Endodermal cell (in vitro differentiated cells): Measurements from ENCODE around the gene LRCH1. TPM values are rescaled to one million over a fixed set of nuclear protein-coding genes. Genes with fewer than 3 reads are reported as not detected.

Experiments
- DNase-seq: peaks from one replicate; pipeline ENCODE4 v3.0.0-alpha.2; 2017
- H3K27ac ChIP-seq: 2 replicates; pipeline ENCODE4 v1.5.1; 2013; ENCODE audit warnings: mild to moderate bottlenecking, low read depth, low read length, moderate library complexity
- H3K27me3 ChIP-seq: 2 replicates; pipeline ENCODE4 v1.6.1; 2013; ENCODE audit warnings: mild to moderate bottlenecking, low read length, moderate library complexity; ENCODE audit not compliant: insufficient read depth, control insufficient read depth, poor library complexity, severe bottlenecking
- H3K36me3 ChIP-seq: 2 replicates; pipeline ENCODE4 v1.7.0; 2013; ENCODE audit warnings: mild to moderate bottlenecking, low read length, moderate library complexity; ENCODE audit not compliant: control insufficient read depth, insufficient read depth
- H3K4me1 ChIP-seq: one replicate; pipeline ENCODE4 v1.7.0; 2013; ENCODE audit warnings: low read length; ENCODE audit not compliant: control insufficient read depth, insufficient read depth
- H3K4me3 ChIP-seq: 2 replicates; pipeline ENCODE4 v1.5.1; 2013; ENCODE audit warnings: mild to moderate bottlenecking, low read length, moderate library complexity
- H3K9ac ChIP-seq: 2 replicates; pipeline ENCODE4 v1.6.1; 2013; ENCODE audit warnings: mild to moderate bottlenecking, low read length, moderate library complexity; ENCODE audit not compliant: poor library complexity, severe bottlenecking; ENCODE audit errors: extremely low read depth
- H3K9me3 ChIP-seq: 2 replicates; pipeline ENCODE4 v1.6.1; 2013; ENCODE audit warnings: mild to moderate bottlenecking, low read length, moderate library complexity; ENCODE audit not compliant: control insufficient read depth
- H3K27ac Mint-ChIP-seq: 2 replicates; pipeline ENCODE4 v1.8.0; 2020; ENCODE audit warnings: mixed read lengths
- H3K27me3 Mint-ChIP-seq: 2 replicates; pipeline ENCODE4 v1.8.0; 2021; ENCODE audit warnings: mild to moderate bottlenecking, mixed read lengths; ENCODE audit not compliant: insufficient read depth
- H3K36me3 Mint-ChIP-seq: 2 replicates; pipeline ENCODE4 v1.8.0; 2020; ENCODE audit warnings: low read depth, mixed read lengths
- H3K4me1 Mint-ChIP-seq: 2 replicates; pipeline ENCODE4 v1.8.0; 2020; ENCODE audit warnings: mixed read lengths
- H3K4me3 Mint-ChIP-seq: 2 replicates; pipeline ENCODE4 v1.8.0; 2020; ENCODE audit warnings: mild to moderate bottlenecking, moderate library complexity, mixed read lengths
- H3K9me3 Mint-ChIP-seq: 2 replicates; pipeline ENCODE4 v1.8.0; 2020; ENCODE audit warnings: mild to moderate bottlenecking, mixed read lengths
- WGBS, 2 experiments: methylation state at CpG; one replicate each; pipeline versions ENCODE4 v1.1.5 to v1.1.7; 2013; ENCODE audit warnings: missing lambda C conversion rate in 2 of 2, mixed read lengths in 1 of 2; ENCODE audit not compliant: insufficient coverage in 1 of 2, insufficient read length in 1 of 2; 5-methylcytosine and 5-hydroxymethylcytosine counted together
- total RNA-seq, 2 donors: library from RNA; stranded (reverse); fragmentation: NEBNext Ultra II Directional in 1 of 2; extraction: Animal tissue kit (Norgen Biotek cat#: 25700) in 1 of 2; gene quantifications; 2 replicates in 1 of 2; 3 replicates in 1 of 2; pipeline ENCODE4 v1.2.1, GENCODE V29; 2021
- TF ChIP-seq, protein P1 (sequence below): fragments of 200-600 bp; sonication (generic); conservative IDR thresholded peaks from 2 replicates; pipeline ENCODE4 v1.5.0; 2021; ENCODE audit warnings: antibody characterized with exemption, mild to moderate bottlenecking

LRCH1 gene
- total RNA-seq, 2 donors from 2014 or later: 8.1 to 11.8 TPM

DNA sequence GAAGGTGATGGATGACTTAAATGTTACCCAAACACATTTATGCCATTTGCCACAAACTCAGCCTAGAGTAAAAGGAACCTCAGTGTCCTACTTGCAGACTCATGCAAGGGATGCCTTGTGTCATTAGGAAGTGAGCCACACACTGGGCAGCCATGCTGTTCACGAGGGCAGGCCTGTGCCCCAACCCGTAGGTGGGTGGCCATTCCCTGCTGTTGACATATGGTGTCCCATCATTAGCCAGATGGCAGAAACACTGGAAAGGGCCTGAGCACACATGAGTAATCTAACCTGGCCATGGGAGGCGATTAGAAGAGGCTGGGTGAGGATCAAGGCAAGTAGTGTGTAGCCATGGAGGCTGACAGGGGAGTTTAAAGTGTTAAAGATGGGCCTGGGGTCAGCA lies 9.7 kb upstream of the LRCH1 start:
- no peaks in the 10 kb centered on the region for H3K9me3 Mint-ChIP-seq
- Histone ChIP-seq H3K4me1 (no peaks in the 10 kb centered on the region), H3K4me3 (no peak overlapping the region), H3K27me3 (peaks cover 11% of the 10 kb centered on the region), H3K9me3 (no peaks in the 10 kb centered on the region), H3K27ac (no peak overlapping the region), H3K36me3 (no peaks in the 10 kb centered on the region), H3K9ac (no peak overlapping the region)
- TF ChIP-seq, protein P1, sequence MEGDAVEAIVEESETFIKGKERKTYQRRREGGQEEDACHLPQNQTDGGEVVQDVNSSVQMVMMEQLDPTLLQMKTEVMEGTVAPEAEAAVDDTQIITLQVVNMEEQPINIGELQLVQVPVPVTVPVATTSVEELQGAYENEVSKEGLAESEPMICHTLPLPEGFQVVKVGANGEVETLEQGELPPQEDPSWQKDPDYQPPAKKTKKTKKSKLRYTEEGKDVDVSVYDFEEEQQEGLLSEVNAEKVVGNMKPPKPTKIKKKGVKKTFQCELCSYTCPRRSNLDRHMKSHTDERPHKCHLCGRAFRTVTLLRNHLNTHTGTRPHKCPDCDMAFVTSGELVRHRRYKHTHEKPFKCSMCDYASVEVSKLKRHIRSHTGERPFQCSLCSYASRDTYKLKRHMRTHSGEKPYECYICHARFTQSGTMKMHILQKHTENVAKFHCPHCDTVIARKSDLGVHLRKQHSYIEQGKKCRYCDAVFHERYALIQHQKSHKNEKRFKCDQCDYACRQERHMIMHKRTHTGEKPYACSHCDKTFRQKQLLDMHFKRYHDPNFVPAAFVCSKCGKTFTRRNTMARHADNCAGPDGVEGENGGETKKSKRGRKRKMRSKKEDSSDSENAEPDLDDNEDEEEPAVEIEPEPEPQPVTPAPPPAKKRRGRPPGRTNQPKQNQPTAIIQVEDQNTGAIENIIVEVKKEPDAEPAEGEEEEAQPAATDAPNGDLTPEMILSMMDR: no peak
- H3K4me3 Mint-ChIP-seq: no peak overlapping the region
- WGBS, 2 experiments: 93% methylated on average over 2 to 3 of the region's 3 CpGs
- H3K27me3 Mint-ChIP-seq: peaks cover 18% of the 10 kb centered on the region
- no peaks in the 10 kb centered on the region for H3K4me1 Mint-ChIP-seq
- H3K27ac Mint-ChIP-seq: no peak overlapping the region
- no peaks in the 10 kb centered on the region for H3K36me3 Mint-ChIP-seq
- DNase-seq: no peak

- Histone ChIP-seq H3K4me3 (no peak overlapping the region), H3K4me1 (no peaks in the 10 kb centered on the region), H3K36me3 (no peaks in the 10 kb centered on the region), H3K27ac (no peak overlapping the region), H3K9ac (no peak overlapping the region), H3K9me3 (no peaks in the 10 kb centered on the region), H3K27me3 (peaks cover 11% of the 10 kb centered on the region)
- Mint-ChIP-seq H3K36me3 (no peaks in the 10 kb centered on the region), H3K27ac (no peak overlapping the region), H3K27me3 (peaks cover 20% of the 10 kb centered on the region), H3K9me3 (no peaks in the 10 kb centered on the region), H3K4me1 (no peaks in the 10 kb centered on the region), H3K4me3 (no peak overlapping the region)
- WGBS, 2 experiments: 98% methylated on average over 2 of the region's 2 CpGs; no CpG with 5 or more reads in 1 of the 2 experiments
- no peak for DNase-seq
- TF ChIP-seq, protein P1: no peak
Observed at GRCh38 chr13:46544208-46544607, 8.8 kb upstream of the LRCH1 start.

- Histone ChIP-seq H3K27me3 (peaks cover 11% of the 10 kb centered on the region), H3K9ac (no peak overlapping the region), H3K4me1 (no peaks in the 10 kb centered on the region), H3K9me3 (no peaks in the 10 kb centered on the region), H3K36me3 (no peaks in the 10 kb centered on the region), H3K27ac (no peak overlapping the region), H3K4me3 (no peak overlapping the region)
- H3K4me3 Mint-ChIP-seq: no peak overlapping the region
- H3K4me1 Mint-ChIP-seq: no peaks in the 10 kb centered on the region
- TF ChIP-seq, protein P1: no peak
- no peaks in the 10 kb centered on the region for H3K36me3 Mint-ChIP-seq
- 80 to 96% methylated on average over 1 of the region's 1 CpG for WGBS, 2 experiments
- peaks cover 20% of the 10 kb centered on the region for H3K27me3 Mint-ChIP-seq
- DNase-seq: no peak
- H3K27ac Mint-ChIP-seq: no peak overlapping the region
- H3K9me3 Mint-ChIP-seq: no peaks in the 10 kb centered on the region
Observed at GRCh38 chr13:46544811-46545210, 8.2 kb upstream of the LRCH1 start.
